Measurements from ENCODE around the gene OR1I1. TPM values are rescaled to one million over a fixed set of nuclear protein-coding genes. Genes with fewer than 3 reads are reported as not detected.

The OR1I1 gene
- polyA plus RNA-seq, 3 donors = 0.04 to 0.09 (median 0.06) TPM

DNA sequence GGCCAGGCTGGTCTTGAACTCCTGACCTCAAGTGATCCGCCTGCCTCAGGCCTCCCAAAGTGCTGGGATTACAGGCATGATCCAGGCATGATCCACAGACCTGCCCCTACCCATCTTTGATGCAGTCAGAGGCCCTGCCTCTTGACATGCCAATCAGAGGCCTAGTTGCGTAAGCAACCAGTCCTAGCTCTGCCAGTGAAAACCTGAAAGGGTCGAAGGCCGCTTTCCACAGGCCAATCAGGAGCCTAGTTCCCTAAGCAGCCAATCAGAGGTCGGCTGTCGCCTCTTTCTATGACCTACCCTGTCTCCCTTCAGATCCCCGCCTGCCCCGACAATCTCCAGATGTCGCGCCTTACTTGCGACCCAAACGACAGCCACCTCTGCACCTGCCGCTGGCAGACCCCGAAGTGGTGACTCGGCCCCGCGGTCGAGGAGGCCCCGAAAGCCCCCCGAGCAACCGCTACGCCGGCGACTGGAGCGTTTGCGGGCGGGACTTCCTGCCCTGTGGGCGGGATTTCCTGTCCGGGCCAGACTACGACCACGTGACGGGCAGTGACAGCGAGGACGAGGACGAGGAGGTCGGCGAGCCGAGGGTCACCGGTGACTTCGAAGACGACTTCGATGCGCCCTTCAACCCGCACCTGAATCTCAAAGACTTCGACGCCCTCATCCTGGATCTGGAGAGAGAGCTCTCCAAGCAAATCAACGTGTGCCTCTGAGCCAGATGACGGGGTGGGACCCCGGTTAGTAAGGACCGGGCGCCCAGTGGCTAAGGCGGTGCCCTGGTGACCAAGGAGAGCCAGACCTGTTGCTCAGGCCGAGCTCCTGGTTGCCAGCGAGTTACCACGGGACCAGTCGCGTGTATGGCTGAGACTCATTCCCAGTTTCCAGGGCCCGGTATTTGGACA lies 31.5 kb downstream of the OR1I1 start:
- DNase-seq (ENCODE audit: extremely low read depth in 1 of 11, low read depth in 9 of 11, low spot score in 4 of 11) = no peak

DNA sequence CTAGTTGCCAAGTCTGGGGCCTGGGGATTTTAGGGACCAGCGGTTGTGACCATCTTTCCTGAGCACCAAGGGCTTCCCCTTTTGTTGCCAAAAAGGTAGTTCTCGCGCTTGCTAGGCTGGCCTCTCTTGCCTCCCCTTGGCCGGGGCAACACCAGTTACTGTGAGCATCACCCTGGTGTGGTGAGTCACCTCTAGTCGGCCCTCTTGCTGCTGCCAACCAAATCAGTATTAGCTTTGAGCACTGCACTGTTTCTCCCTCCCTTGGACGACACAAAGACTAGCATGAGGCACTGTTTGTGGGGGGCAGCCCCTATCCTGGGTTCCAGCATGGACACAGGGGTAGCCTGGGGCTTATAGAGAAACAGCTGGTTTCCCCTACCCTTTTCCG lies 32.1 kb downstream of the OR1I1 start:
- no peak for DNase-seq (ENCODE audit: extremely low read depth in 1 of 11, low read depth in 9 of 11, low spot score in 4 of 11)

- DNase-seq (ENCODE audit: extremely low read depth in 1 of 11, low read depth in 9 of 11, low spot score in 4 of 11) = peak in 2 of 11 donors; percentile 17 to 34
Measured at GRCh38 chr19:15115080-15115479, 33.1 kb downstream of the OR1I1 start.

DNA sequence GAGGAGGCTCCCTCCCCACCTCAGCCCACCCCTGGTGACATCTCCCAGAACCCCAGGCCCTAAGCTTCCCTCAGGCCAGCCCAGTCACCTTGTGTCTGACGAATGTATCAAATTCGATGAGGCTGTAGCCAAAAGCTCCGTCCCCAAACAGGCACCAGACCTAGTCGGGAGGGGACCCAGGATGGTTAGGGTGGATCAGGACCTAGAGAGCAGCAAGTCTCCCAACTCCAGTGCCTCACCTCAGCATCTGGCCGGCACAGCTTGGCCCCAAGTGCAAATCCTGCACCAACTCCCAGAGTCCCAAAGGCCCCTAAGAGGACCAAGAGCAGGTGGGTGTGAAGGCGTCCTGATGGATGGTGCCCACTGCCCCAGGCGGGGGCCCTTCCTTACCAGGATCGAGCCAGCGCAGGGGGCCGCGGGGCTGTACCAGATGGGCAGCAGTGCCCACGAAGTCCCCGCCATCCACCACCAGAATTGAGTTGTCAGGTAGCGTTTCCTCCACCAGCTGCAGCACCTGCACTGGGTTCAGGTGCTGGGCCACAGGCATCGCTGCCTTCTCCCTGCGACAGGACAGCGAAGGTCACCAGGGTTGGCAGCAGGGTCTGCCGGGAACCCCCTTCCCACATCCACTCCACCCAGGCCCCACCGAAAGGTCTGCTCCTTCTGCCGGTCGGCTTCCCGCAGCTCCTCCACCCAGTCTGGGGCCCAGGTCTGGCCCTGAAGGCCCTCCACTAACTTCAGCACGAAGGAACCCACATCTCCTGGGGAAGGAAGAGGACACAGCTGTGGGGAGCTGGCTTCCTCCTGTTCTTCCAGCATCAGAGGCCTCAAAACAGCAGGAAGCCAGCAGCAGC lies 34.0 kb downstream of the OR1I1 start:
- DNase-seq (ENCODE audit: extremely low read depth in 1 of 11, low read depth in 9 of 11, low spot score in 4 of 11) = no peak

DNA sequence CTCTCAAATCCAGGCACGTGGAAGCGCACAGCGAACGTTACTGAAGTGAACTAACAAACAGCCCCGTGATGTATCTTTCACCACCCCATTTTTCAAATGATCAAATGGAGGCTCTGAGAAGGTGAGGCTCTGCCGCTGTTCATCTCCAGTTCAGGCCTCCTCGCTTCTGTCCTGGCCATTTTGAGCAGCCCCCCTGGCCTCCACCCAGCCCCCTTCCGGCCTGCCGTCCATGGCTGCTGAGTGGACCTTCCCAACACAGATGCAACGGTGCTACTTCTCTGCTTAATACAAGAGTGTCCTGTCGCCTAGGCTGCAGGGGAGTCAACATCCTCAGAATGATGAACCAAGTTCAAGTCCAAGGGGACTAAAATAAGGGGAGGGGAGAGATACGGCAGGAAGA lies 34.8 kb downstream of the OR1I1 start:
- DNase-seq (ENCODE audit: extremely low read depth in 1 of 11, low read depth in 9 of 11, low spot score in 4 of 11) = no peak

DNA sequence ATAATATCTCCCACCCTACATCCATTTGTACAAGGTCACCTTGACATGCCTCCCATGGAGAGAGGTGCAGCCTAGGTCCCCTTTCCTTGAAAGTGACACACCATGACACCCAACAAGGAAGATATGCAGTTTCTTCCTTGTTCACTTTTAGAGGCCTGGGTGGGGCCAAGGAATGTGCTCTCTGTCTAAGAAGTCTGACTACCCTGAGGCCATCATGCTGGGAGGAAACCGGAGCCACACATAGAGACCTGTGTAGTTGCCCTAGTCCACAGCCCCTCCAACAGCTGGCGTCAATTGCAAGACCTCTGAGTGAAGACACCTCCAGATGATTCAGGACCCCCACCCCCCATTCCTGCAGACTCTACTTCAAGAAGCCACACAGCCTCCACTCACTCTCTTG lies 36.2 kb downstream of the OR1I1 start:
- DNase-seq (ENCODE audit: extremely low read depth in 1 of 11, low read depth in 9 of 11, low spot score in 4 of 11) = no peak

GRCh38 chr19:15118789-15119494 lies 36.9 kb downstream of the OR1I1 start:
- no peak for DNase-seq (ENCODE audit: extremely low read depth in 1 of 11, low read depth in 9 of 11, low spot score in 4 of 11)

GRCh38 chr19:15120135-15121026 lies 38.4 kb downstream of the OR1I1 start:
- DNase-seq (ENCODE audit: extremely low read depth in 1 of 11, low read depth in 9 of 11, low spot score in 4 of 11) = no peak

GRCh38 chr19:15122331-15123030 lies 40.5 kb downstream of the OR1I1 start:
- DNase-seq (ENCODE audit: extremely low read depth in 1 of 11, low read depth in 9 of 11, low spot score in 4 of 11) = no peak

DNA sequence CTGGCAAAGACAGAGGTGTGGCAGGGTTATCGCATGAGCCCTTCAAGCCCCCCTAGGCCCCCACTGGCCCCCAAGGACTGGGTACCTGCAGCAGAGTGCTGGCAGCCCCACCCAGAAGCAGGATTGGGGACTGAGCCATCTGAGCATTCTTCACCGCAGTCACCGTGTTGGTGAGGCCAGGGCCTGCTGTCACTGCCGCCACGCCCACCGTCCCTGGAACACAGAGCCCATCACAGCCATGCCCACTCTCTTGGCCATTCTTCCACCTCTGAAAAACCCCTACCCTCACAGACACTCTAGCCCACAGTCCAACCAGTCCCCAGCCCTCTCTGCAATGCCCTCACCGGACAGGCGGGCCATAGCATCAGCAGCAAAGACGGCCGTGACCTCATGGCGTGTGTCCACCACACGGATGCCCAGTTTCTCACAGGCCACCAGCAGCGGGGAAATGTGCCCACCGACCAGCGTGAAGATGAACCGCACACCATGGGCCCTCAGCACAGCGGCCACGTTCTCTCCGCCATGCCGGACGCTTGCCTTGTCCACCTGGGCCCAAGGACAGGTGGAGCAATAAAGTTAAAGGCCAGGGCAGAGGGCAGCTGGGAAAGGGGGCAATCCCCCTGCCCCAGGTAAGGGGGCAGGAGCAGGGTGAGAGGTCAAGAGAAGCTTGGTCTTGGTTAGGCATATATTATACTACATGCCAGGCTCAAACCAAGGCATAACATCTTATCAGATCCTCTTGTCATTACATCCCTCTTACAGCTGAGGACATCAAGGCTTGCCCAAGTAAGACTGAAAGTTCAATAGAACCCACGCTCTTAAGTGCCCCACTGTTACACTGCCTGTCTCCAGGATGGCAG lies 41.2 kb downstream of the OR1I1 start:
- no peak for DNase-seq (ENCODE audit: extremely low read depth in 1 of 11, low read depth in 9 of 11, low spot score in 4 of 11)

DNA sequence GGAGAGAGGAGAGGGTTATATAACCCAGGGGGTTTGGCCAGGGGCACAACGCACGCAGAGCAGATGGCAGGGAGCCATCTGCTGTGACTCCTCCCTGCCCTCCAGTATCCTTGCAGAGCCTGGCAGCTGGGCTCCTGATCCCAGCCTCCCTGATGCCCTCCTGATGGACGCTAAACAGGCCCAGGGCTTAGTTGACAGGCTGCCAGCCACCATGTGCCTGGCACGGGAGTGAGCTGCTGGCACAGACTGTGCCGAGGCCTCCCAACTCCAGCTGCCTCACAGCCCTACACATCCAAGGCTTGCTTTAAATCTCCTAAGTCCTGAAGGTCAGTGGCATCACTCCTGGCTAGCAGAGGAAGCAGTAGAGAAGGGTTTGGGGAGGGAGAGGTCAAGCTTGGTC lies 41.9 kb downstream of the OR1I1 start:
- DNase-seq (ENCODE audit: extremely low read depth in 1 of 11, low read depth in 9 of 11, low spot score in 4 of 11) = no peak

DNA sequence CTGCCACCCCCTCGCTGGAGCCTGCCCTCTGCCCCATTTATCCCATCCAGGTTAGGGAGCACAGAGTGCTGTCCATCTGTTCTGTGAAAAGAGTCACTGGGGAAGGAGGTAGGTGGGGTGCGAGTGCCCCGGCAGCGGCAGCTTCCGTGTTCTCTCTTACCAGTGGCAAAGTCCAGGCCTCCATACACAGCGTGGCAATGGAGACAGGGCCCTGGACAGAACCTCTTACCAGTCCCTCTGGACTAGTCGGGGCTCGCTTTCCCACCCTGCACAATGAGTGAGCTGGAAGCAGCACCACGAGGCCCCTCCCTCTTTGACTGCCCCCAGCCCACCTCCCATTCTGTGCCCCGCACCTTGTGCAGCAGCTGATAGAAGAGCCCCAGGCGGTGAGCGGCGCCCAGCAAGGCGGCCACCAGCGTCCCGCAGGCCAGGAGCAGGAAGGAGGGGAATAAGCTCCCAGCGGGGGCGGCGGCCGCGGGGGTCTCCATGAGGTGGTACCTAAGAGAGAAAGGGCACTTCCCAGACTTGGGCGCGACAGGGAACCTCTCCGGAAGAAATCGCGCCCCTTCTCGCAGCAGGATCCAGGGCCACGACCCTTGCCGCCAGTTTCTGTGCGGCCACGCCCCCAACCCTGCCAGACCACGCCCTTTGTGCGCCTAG lies 42.7 kb downstream of the OR1I1 start:
- DNase-seq (ENCODE audit: extremely low read depth in 1 of 11, low read depth in 9 of 11, low spot score in 4 of 11) = no peak

GRCh38 chr19:15125232-15126067 lies 43.4 kb downstream of the OR1I1 start:
- peak; percentile 93 to 99 (median 96) for DNase-seq (ENCODE audit: extremely low read depth in 1 of 11, low read depth in 9 of 11, low spot score in 4 of 11)

DNA sequence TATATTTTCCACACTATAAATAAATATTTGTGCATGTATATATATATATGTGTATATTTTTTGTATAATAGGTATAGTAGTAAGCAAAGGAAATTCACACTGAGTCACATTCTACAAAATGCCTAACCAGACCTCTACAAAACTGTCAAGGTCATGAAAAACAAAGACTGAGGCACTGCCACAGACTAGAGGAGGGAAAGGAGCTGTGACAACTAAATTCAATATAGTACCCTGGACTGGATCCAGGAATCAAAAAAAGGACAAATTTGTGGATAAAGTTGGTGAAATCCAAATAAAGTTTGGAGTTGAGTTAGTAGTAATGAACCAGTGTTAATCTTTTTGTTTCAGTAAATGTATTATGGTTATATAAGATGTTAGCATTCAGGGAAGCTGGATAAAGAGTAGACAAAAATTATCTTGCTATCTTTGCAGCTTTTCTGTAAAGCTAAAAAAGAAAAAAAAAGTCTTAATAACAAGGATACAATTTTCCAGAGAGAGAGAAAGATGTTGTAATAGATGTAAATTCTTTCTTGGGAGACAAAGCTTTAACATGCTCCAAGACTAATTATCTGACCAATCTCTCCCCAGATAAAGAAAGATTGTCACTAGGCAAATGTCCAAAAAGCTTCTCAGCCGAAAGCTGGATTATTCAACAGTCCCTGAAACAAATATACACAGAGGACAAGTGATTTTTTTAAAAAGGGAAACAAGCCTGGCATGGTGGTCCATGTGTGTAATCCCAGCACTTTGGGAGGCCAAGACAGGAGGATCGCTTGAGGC lies 44.3 kb downstream of the OR1I1 start:
- no peak for DNase-seq (ENCODE audit: extremely low read depth in 1 of 11, low read depth in 9 of 11, low spot score in 4 of 11)

- DNase-seq (ENCODE audit: extremely low read depth in 1 of 11, low read depth in 9 of 11, low spot score in 4 of 11) = no peak
Measured at GRCh38 chr19:15128162-15128770, 46.3 kb downstream of the OR1I1 start.
